Fibroblast of skin of right biceps (primary cell): ENCODE results near the gene SYT9.
A peak's percentile ranks its signal among the peaks of the same experiment; 100 is the strongest.

Source experiments
- DNase-seq: peaks from one replicate; pipeline ENCODE4 v3.0.0-alpha.2; 2013

The SYT9 gene

GRCh38 chr11:7348432-7349304 lies 97.0 kb downstream of the SYT9 start:
- peak; percentile 41 for DNase-seq

- DNase-seq = no peak
These were observed 99.5 kb downstream of the SYT9 start for GRCh38 chr11:7351228-7351627.

GRCh38 chr11:7353100-7353499 lies 101.4 kb downstream of the SYT9 start:
- peak; percentile 14 for DNase-seq

GRCh38 chr11:7364660-7365059 lies 113.0 kb downstream of the SYT9 start:
- no peak for DNase-seq

- DNase-seq = no peak
These were observed 116.1 kb downstream of the SYT9 start for GRCh38 chr11:7367803-7368202.

- DNase-seq = no peak
These were observed 124.7 kb downstream of the SYT9 start for GRCh38 chr11:7376386-7376785.

GRCh38 chr11:7381937-7382336 lies 130.2 kb downstream of the SYT9 start:
- DNase-seq = no peak

- DNase-seq = no peak
These were observed 131.7 kb downstream of the SYT9 start for GRCh38 chr11:7383406-7383805.

GRCh38 chr11:7384691-7385090 lies 133.0 kb downstream of the SYT9 start:
- no peak for DNase-seq

- no peak for DNase-seq
These were observed 133.8 kb downstream of the SYT9 start for GRCh38 chr11:7385532-7385931.

GRCh38 chr11:7413961-7414915 lies 162.5 kb downstream of the SYT9 start:
- DNase-seq = no peak

- no peak for DNase-seq
These were observed 163.5 kb downstream of the SYT9 start for GRCh38 chr11:7414973-7415817.

- no peak for DNase-seq
These were observed 164.4 kb downstream of the SYT9 start for GRCh38 chr11:7416080-7416479.

GRCh38 chr11:7417328-7417727 lies 165.6 kb downstream of the SYT9 start:
- no peak for DNase-seq

GRCh38 chr11:7418061-7418460 lies 166.4 kb downstream of the SYT9 start:
- no peak for DNase-seq

- DNase-seq = no peak
These were observed 167.2 kb downstream of the SYT9 start for GRCh38 chr11:7418906-7419305.

- DNase-seq = peak; percentile 3
These were observed 169.4 kb downstream of the SYT9 start for GRCh38 chr11:7421136-7421535.

- no peak for DNase-seq
These were observed 171.0 kb downstream of the SYT9 start for GRCh38 chr11:7422544-7423331.

- DNase-seq = no peak
These were observed 172.2 kb downstream of the SYT9 start for GRCh38 chr11:7423946-7424345.

GRCh38 chr11:7427733-7428132 lies 176.0 kb downstream of the SYT9 start:
- no peak for DNase-seq

GRCh38 chr11:7428196-7428595 lies 176.5 kb downstream of the SYT9 start:
- DNase-seq = no peak

GRCh38 chr11:7430496-7430895 lies 178.8 kb downstream of the SYT9 start:
- no peak for DNase-seq
